Smooth muscle cell (in vitro differentiated cells): ENCODE measurements around the gene CFAP92. TPM values are rescaled to one million over a fixed set of nuclear protein-coding genes. Genes with fewer than 3 reads are reported as not detected.

Experiments used
- DNase-seq: peaks from one replicate; lab custom pipeline; 2025; ENCODE audit not compliant: unreplicated experiment; lab: John Stamatoyannopoulos, UW
- H2AFZ ChIP-seq: fragments of 200-600 bp; sonication (generic); 2 replicates; pipeline ENCODE4 v1.6.0; 2016; ENCODE audit warnings: antibody characterized with exemption, low read depth, mild to moderate bottlenecking
- H3F3A ChIP-seq: fragments of 200-600 bp; sonication (generic); 2 replicates; pipeline ENCODE4 v1.6.0; 2017; ENCODE audit warnings: antibody characterized with exemption, low read depth
- H3K27ac ChIP-seq: fragments of 200-600 bp; sonication (generic); 2 replicates; pipeline ENCODE4 v1.5.1; 2016; ENCODE audit warnings: low read depth, mild to moderate bottlenecking
- H3K27me3 ChIP-seq: fragments of 200-600 bp; sonication (generic); 2 replicates; pipeline ENCODE4 v1.6.1; 2016; ENCODE audit warnings: low read depth, mild to moderate bottlenecking
- H3K36me3 ChIP-seq: fragments of 200-600 bp; sonication (generic); 2 replicates; pipeline ENCODE4 v1.5.1; 2016; ENCODE audit warnings: low read depth
- H3K4me1 ChIP-seq: fragments of 200-600 bp; sonication (generic); 2 replicates; pipeline ENCODE4 v1.5.1; 2016; ENCODE audit warnings: low read depth
- H3K4me2 ChIP-seq: fragments of 200-600 bp; sonication (generic); 2 replicates; pipeline ENCODE4 v1.6.0; 2016; ENCODE audit warnings: mild to moderate bottlenecking
- H3K4me3 ChIP-seq: fragments of 200-600 bp; sonication (generic); 2 replicates; pipeline ENCODE4 v1.5.1; 2016; ENCODE audit warnings: mild to moderate bottlenecking
- H3K79me2 ChIP-seq: fragments of 200-600 bp; sonication (generic); 2 replicates; pipeline ENCODE4 v1.6.0; 2016; ENCODE audit warnings: low read depth, mild to moderate bottlenecking
- H3K9ac ChIP-seq: fragments of 200-600 bp; sonication (generic); 2 replicates; pipeline ENCODE4 v1.6.0; 2016; ENCODE audit warnings: low read depth
- H3K9me3 ChIP-seq: fragments of 200-600 bp; sonication (generic); replicated peaks from 2 replicates; pipeline ENCODE4 v1.5.1; 2016; ENCODE audit warnings: low read depth
- H4K20me1 ChIP-seq: fragments of 200-600 bp; sonication (generic); 2 replicates; pipeline ENCODE4 v1.6.0; 2016; ENCODE audit warnings: low read depth
- WGBS: methylation state at CpG from one replicate; pipeline ENCODE4 v1.1.7; 2016; ENCODE audit warnings: low lambda C conversion rate; 5-methylcytosine and 5-hydroxymethylcytosine counted together
- polyA plus RNA-seq: library from polyadenylated mRNA; unstranded; fragments of >200 nt; fragmentation: Nextera tagmentation; extraction: Ambion mirVana; gene quantifications from 2 replicates; pipeline ENCODE4 v1.2.1, GENCODE V29; 2016
- total RNA-seq: library from RNA; depleted of rRNA; stranded (reverse); fragments of >200 nt; gene quantifications from 2 replicates; pipeline ENCODE4 v1.2.3, GENCODE V29; 2014
- TF ChIP-seq, protein P1 (sequence below): fragments of 200-600 bp; sonication (generic); IDR thresholded peaks from 2 replicates; pipeline ENCODE4 v1.5.1; 2017; ENCODE audit warnings: borderline replicate concordance, mild to moderate bottlenecking, antibody characterized with exemption; ENCODE audit not compliant: insufficient read depth, poor library complexity, severe bottlenecking

The CFAP92 gene
- total and polyA plus RNA-seq, 2 experiments from 2014 or later: 0.67 to 0.85 TPM

DNA sequence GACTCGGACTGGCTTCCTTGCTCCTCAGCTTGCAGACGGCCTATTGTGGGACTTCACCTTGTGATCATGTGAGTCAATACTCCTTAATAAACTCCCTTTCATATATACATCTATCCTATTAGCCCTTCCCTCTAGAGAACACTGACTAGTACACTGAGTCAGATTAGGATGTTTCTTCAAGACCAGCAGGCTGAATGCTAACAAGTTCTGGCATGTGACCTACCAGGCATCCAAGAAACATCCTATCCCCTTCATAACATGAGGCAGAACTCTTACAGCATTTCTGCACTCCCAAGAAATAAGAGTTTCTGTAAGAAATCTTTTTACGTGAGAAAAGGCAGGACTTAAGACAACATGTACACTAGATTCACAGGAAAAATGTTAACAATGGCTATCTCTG lies 9.3 kb downstream of the CFAP92 start:
- peaks cover 6% of the 10 kb centered on the region for H3K4me1 ChIP-seq
- no peak overlapping the region for H3K4me2 ChIP-seq
- no peak for DNase-seq
- no peak overlapping the region for H3K4me3 ChIP-seq
- no peaks in the 10 kb centered on the region for H3K36me3 ChIP-seq
- WGBS: 76% methylated on average over 3 of the region's 3 CpGs
- H3K27ac ChIP-seq: no peak overlapping the region
- H3K9ac ChIP-seq: no peak overlapping the region
- no peaks in the 10 kb centered on the region for H4K20me1 ChIP-seq
- no peaks in the 10 kb centered on the region for H3K27me3 ChIP-seq
- H3K9me3 ChIP-seq: no peaks in the 10 kb centered on the region
- H3F3A ChIP-seq: no peaks in the 10 kb centered on the region
- no peak overlapping the region for H2AFZ ChIP-seq
- H3K79me2 ChIP-seq: no peaks in the 10 kb centered on the region
- TF ChIP-seq, protein P1, sequence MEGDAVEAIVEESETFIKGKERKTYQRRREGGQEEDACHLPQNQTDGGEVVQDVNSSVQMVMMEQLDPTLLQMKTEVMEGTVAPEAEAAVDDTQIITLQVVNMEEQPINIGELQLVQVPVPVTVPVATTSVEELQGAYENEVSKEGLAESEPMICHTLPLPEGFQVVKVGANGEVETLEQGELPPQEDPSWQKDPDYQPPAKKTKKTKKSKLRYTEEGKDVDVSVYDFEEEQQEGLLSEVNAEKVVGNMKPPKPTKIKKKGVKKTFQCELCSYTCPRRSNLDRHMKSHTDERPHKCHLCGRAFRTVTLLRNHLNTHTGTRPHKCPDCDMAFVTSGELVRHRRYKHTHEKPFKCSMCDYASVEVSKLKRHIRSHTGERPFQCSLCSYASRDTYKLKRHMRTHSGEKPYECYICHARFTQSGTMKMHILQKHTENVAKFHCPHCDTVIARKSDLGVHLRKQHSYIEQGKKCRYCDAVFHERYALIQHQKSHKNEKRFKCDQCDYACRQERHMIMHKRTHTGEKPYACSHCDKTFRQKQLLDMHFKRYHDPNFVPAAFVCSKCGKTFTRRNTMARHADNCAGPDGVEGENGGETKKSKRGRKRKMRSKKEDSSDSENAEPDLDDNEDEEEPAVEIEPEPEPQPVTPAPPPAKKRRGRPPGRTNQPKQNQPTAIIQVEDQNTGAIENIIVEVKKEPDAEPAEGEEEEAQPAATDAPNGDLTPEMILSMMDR: no peak

DNA sequence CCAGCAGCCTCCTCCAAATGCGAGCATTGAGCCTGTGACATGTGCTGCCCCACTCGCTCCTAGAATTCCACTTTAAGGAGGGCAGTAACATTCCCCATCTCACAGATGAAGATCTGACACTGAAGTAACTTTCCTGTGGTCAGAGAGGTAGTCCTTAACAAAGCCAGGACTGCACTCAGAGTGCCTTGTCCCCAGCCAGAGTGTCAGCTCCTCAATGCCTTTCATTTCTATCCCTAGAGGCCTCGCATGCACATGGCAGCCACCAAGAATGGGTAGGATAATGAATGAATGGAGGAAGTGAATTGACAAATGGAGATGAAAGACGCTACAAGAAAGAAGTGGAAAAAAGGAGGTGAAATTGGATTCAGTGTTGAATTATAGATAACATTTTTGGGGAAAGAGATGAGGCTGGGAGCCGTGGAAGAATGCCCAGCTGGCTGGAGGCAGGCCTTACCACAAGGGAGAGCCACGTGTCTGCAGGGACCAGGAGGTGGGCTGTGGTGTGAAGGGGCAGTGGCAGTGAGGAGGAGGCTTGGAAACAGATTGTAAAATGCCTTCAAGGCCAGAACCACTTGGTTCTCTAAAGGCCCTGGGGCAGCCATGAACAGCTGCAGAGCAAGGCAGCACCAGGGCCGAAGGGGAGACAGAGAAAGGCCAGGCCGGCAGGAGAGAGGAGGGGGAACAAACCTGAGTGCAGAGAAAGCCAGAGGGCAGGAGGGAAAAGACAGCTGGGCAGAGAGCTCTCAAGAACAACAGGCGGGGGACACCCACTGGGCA lies 10.4 kb downstream of the CFAP92 start:
- WGBS: 84% methylated on average over 9 of the region's 9 CpGs
- DNase-seq: no peak
- H3K27ac ChIP-seq: no peak overlapping the region
- no peak overlapping the region for H3K9ac ChIP-seq
- no peaks in the 10 kb centered on the region for H3K27me3 ChIP-seq
- H3K4me2 ChIP-seq: no peak overlapping the region
- H3F3A ChIP-seq: no peaks in the 10 kb centered on the region
- peaks cover 6% of the 10 kb centered on the region for H3K4me1 ChIP-seq
- H3K9me3 ChIP-seq: no peaks in the 10 kb centered on the region
- no peak overlapping the region for H2AFZ ChIP-seq
- no peak overlapping the region for H3K4me3 ChIP-seq
- no peaks in the 10 kb centered on the region for H4K20me1 ChIP-seq
- TF ChIP-seq, protein P1: no peak
- no peaks in the 10 kb centered on the region for H3K36me3 ChIP-seq
- no peaks in the 10 kb centered on the region for H3K79me2 ChIP-seq

DNA sequence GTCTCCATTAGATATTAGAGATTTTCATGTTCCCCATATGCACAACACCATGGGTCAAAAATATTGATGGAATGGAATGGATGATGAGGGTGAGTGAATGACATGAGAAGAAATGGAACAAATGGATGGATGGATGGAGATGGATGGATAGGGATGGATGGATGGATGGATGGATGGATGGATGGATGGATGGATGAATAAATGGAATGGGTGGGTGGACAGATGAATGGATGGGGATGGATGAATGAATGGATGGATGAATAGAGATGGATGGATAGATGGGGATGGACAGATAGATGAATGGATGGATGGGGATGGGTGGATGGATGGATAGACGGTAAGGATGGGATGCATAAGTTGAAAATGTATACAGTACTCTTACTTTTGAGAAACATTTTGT lies 18.6 kb downstream of the CFAP92 start:
- no peak overlapping the region for H2AFZ ChIP-seq
- no peak overlapping the region for H3K9ac ChIP-seq
- H3K36me3 ChIP-seq: no peaks in the 10 kb centered on the region
- H3K4me2 ChIP-seq: no peak overlapping the region
- H4K20me1 ChIP-seq: no peaks in the 10 kb centered on the region
- DNase-seq: no peak
- no peak overlapping the region for H3K4me3 ChIP-seq
- no peaks in the 10 kb centered on the region for H3K79me2 ChIP-seq
- 96% methylated on average over 1 of the region's 1 CpG for WGBS
- no peaks in the 10 kb centered on the region for H3K9me3 ChIP-seq
- H3F3A ChIP-seq: no peaks in the 10 kb centered on the region
- H3K27me3 ChIP-seq: no peaks in the 10 kb centered on the region
- no peaks in the 10 kb centered on the region for H3K4me1 ChIP-seq
- no peak overlapping the region for H3K27ac ChIP-seq
- TF ChIP-seq, protein P1: no peak
